Left lung (tissue), 10 donors: ENCODE data around the gene WWC1. TPM values are rescaled to one million over a fixed set of nuclear protein-coding genes. Genes with fewer than 3 reads are reported as not detected.

Experiments used
- ATAC-seq: fragments of 200-7000 bp; cut with Tn5 transposase; one replicate; pipeline ENCODE4 v1.9.1; 2020; ENCODE audit warnings: moderate library complexity
- DNase-seq, 4 donors: peaks; one replicate each; pipeline ENCODE4 v3.0.0-alpha.2; 2013 to 2020
- H3K27ac ChIP-seq, 2 donors: fragments of 200-600 bp; sonication (generic) in 1 of 2; one replicate each; pipeline versions ENCODE4 v1.5.0 to v1.8.0; 2020 to 2021
- H3K27me3 ChIP-seq, 2 donors: fragments of 200-600 bp; sonication (generic) in 1 of 2; one replicate each; pipeline versions ENCODE4 v1.5.0 to v1.8.0; 2020 to 2021
- H3K36me3 ChIP-seq, 2 donors: fragments of 200-600 bp; sonication (generic) in 1 of 2; one replicate each; pipeline versions ENCODE4 v1.5.0 to v1.8.0; 2020 to 2021
- H3K4me1 ChIP-seq, 2 donors: fragments of 200-600 bp; one replicate each; pipeline ENCODE4 v1.8.0; 2021
- H3K4me3 ChIP-seq, 2 donors: fragments of 200-600 bp; sonication (generic) in 1 of 2; one replicate each; pipeline versions ENCODE4 v1.5.0 to v1.8.0; 2020 to 2021; ENCODE audit warnings: mild to moderate bottlenecking in 1 of 2
- H3K9me3 ChIP-seq, 2 donors: fragments of 200-600 bp; sonication (generic) in 1 of 2; one replicate each; pipeline versions ENCODE4 v1.5.0 to v1.8.0; 2020 to 2021
- intact Hi-C, 2 donors: fragments of 100-400 bp; cut with DNase I; formaldehyde crosslinking; loops; one replicate each; pipeline versions ENCODE4 v1.11.2 to v1.14.2; 2022
- polyA plus RNA-seq, 6 donors: library from polyadenylated mRNA; unstranded; fragments of 120-200 nt; gene quantifications; one replicate each; pipeline ENCODE4 v1.2.1, GENCODE V29; 2013; ENCODE audit not compliant: insufficient read length in 6 of 6
- total RNA-seq, 2 donors: library from RNA; stranded (reverse); fragmentation: NEBNext Ultra II Directional; extraction: Animal tissue kit (Norgen Biotek cat#: 25700); gene quantifications; one replicate each; pipeline ENCODE4 v1.2.1, GENCODE V29; 2021
- TF ChIP-seq, protein P1 (sequence below), 2 donors: fragments of 200-600 bp; sonication (generic) in 1 of 2; IDR thresholded peaks; one replicate each; pipeline versions ENCODE4 v1.5.0 to v1.8.0; 2021; ENCODE audit warnings: antibody characterized with exemption in 2 of 2
- donor health status: DM: no; HTN: yes; CAD: no.
- donor health status: DM: no; HTN: no; CAD: no.

Gene WWC1
- total and polyA plus RNA-seq, 8 donors = 59.6 to 128 (median 86.1) TPM

DNA sequence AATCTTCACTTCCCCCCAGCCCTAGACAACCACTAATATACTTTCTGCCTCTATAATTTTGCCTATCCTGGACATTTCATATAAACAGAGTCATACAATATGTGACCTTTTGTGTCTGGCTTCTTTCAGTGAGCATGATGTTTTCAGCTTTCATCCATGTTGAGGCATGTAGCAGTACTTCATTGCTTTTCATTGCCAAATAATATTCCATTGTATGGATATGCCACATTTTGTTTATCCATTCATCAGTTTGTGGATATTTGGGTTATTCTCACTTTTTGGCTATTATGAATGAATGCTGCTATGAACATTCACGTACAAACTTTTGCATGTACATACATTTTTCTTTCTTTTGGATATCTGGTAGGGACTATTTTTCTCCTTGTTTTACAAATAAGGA lies 49.0 kb downstream of the WWC1 start:
- Histone ChIP-seq H3K27me3 (no peaks in the 10 kb centered on the region), H3K36me3 (no peaks in the 10 kb centered on the region), H3K9me3 (no peaks in the 10 kb centered on the region), H3K4me3 (no peak overlapping the region), H3K27ac (no peak overlapping the region), H3K4me1 (no peaks in the 10 kb centered on the region)
- ATAC-seq (no peak), DNase-seq (no peak)
- intact Hi-C loops = no loop called here
- TF ChIP-seq, protein P1, sequence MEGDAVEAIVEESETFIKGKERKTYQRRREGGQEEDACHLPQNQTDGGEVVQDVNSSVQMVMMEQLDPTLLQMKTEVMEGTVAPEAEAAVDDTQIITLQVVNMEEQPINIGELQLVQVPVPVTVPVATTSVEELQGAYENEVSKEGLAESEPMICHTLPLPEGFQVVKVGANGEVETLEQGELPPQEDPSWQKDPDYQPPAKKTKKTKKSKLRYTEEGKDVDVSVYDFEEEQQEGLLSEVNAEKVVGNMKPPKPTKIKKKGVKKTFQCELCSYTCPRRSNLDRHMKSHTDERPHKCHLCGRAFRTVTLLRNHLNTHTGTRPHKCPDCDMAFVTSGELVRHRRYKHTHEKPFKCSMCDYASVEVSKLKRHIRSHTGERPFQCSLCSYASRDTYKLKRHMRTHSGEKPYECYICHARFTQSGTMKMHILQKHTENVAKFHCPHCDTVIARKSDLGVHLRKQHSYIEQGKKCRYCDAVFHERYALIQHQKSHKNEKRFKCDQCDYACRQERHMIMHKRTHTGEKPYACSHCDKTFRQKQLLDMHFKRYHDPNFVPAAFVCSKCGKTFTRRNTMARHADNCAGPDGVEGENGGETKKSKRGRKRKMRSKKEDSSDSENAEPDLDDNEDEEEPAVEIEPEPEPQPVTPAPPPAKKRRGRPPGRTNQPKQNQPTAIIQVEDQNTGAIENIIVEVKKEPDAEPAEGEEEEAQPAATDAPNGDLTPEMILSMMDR (IDR thresholded peaks at IDR 0.05) = no peak

DNA sequence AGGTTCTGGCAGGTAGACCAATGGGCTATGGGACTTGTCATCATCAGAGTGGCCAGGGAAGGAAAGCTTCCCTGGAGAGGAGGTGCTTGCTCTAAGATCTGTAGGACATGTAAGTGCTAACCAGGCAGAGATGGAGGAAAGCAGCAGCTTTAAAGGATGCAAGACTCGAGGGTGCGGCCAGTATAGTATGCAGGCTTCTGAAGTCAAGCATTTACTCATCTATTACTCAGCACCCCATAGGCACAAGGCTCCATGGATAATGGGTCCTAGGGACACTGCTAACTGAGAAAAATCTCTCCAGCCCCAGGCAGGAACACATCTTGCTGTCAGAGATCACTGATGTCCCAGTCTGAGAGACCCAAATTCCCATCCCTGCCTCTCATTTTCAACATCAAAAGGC lies 49.7 kb downstream of the WWC1 start:
- intact Hi-C loops = no loop called here
- ATAC-seq = no peak
- TF ChIP-seq, protein P1 (IDR thresholded peaks at IDR 0.05) = no peak
- Histone ChIP-seq H3K27ac (no peak overlapping the region), H3K27me3 (no peaks in the 10 kb centered on the region), H3K9me3 (no peaks in the 10 kb centered on the region), H3K36me3 (no peaks in the 10 kb centered on the region), H3K4me3 (no peak overlapping the region), H3K4me1 (no peaks in the 10 kb centered on the region)
- DNase-seq = no peak

DNA sequence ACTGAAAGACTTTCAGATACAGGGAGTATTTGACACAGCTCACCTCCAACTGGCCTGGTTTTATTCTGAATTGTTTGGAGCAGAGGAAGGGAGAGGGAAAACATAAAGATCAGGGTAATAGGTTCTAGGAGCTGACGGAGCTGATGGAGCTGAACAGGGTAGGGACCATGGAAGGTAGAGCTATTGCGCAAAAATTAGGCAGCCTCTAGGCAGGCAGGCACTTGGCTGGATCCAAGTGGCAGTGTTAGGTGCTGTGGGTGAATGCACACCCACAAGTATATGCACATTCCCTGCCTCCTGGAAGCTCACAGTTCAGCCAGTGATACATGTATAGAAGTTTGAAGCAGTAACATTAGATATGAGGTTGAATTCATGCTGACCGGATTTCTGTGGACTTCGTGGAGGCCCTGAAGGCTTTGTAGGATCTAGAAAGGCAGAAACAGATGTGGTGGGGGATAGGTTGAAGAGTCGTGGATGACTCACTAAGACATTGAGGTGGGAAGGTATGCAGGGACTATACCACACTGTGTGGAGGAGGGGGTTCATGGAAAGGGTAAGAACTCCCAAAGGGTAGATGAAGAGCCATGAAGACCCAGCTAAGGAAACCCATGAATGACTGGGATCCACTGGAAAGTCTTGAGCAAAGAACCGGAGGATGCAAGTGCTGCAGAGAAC lies 50.8 kb downstream of the WWC1 start:
- no peaks in the 10 kb centered on the region for H3K9me3 ChIP-seq
- TF ChIP-seq, protein P1 (IDR thresholded peaks at IDR 0.05) = no peak
- peaks cover 0 to under 1% of the 10 kb centered on the region in 2 donors for H3K4me1 ChIP-seq
- no peaks in the 10 kb centered on the region for H3K36me3 ChIP-seq
- DNase-seq (no peak), ATAC-seq (peak; percentile 49)
- intact Hi-C loops = no loop called here
- H3K27ac ChIP-seq = no peak overlapping the region
- H3K4me3 ChIP-seq = no peak overlapping the region
- H3K27me3 ChIP-seq = no peaks in the 10 kb centered on the region

DNA sequence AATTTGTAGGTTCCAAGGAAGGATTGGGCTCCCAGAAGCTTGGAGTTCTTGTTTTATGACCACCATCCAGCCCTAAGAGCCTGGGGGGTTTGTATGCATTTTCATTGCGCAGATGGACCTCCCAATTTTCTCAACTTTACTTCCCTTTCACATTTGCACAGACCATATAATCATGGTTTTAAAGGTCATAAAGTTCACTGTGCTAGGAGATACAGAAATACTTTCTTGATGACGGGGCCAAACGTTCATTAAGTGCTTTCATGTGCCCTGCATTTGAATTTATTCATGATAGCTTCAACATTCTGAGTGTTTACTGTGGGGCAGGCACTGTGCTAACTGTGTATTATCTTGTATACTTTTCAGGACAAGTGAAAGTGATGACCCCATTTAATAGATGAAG lies 51.5 kb downstream of the WWC1 start:
- no peak for DNase-seq
- intact Hi-C loops = no loop called here
- Histone ChIP-seq H3K9me3 (no peaks in the 10 kb centered on the region), H3K4me3 (no peak overlapping the region), H3K4me1 (peaks cover 7% of the 10 kb centered on the region in 2 donors), H3K27ac (no peak overlapping the region), H3K36me3 (no peaks in the 10 kb centered on the region), H3K27me3 (no peaks in the 10 kb centered on the region)
- ATAC-seq = no peak
- TF ChIP-seq, protein P1 (IDR thresholded peaks at IDR 0.05) = no peak

DNA sequence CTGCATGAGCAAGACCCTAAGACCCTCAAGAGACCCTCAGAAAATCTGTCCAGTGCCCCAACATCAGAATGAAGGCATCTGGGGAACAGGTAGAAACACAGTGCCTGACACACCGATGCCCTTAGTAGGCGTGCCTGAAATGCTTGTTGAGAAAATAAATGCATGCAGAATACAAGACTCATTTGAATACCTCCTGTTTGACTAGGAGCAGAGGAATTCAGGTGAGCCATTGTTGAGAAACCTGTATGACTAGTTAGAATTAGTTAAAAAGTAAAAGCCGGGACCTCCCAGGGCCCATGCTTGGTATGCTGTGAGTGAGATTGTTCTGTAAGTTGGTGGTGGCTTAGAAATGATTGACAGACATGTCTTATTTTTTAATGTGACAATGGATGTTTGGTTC lies 55.0 kb downstream of the WWC1 start:
- H3K27me3 ChIP-seq = no peaks in the 10 kb centered on the region
- no peaks in the 10 kb centered on the region for H3K36me3 ChIP-seq
- peak; percentile 83 for ATAC-seq

More for the DNA sequence above, 55.0 kb downstream of the WWC1 start:
- intact Hi-C loops = no loop called here
- peak in 1 of 4 donors; percentile 64 for DNase-seq
- H3K4me1 ChIP-seq = peaks cover 9 to 10% of the 10 kb centered on the region in 2 donors
- TF ChIP-seq, protein P1 (IDR thresholded peaks at IDR 0.05) = no peak
- no peaks in the 10 kb centered on the region for H3K9me3 ChIP-seq
- no peak overlapping the region for H3K4me3 ChIP-seq
- peak overlapping the region in 1 of 2 donors; percentile 55 for H3K27ac ChIP-seq
